A204.1 (cell line): ENCODE measurements around the gene EPN3.

ENCODE experiments used
- FAIRE-seq: peaks from 2 replicates; lab custom pipeline; 2012; peaks lifted over from hg19 to GRCh38; lab: Jason Lieb, UNC

Gene EPN3

DNA sequence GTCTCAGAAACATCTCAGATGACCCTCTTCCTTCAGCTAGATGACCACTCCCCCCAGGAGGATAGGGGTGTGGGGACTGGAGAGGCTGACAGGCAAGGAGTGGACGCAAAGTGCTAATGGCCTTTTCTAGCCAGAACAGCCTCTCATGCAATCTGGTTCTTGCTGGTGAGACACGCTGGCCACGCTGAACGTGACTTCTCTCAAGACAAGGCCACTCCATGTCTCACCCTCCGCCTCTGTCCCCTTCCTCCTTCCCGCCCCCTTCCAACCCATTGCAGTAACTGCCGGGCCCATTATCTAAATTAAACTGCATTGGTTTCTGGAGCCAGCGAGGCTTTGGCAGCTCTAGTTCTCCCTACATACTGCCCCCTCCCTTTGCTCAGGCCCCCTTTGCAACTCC is 37.5 kb downstream of the EPN3 start:
- FAIRE-seq = no peak

DNA sequence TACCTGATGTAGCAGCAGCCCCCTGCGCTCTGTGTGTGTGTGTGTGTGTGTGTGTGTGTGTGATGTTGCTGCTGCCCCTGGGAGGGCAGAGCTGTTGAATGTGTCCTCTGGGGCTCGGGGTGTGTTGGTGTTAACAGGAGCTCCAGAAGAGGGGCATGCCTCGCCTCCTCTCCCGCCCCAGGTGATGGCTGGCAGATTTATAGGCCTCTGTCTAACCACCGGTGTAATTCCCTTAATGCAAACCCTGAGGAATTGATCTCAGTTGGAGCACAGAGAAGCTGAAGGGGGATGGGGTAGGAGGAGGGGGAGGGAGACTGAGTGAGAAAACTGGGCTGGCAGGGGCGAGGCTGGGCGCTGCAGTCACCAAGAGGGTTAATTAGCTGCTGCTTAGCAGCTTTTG is 38.0 kb downstream of the EPN3 start:
- FAIRE-seq = no peak

DNA sequence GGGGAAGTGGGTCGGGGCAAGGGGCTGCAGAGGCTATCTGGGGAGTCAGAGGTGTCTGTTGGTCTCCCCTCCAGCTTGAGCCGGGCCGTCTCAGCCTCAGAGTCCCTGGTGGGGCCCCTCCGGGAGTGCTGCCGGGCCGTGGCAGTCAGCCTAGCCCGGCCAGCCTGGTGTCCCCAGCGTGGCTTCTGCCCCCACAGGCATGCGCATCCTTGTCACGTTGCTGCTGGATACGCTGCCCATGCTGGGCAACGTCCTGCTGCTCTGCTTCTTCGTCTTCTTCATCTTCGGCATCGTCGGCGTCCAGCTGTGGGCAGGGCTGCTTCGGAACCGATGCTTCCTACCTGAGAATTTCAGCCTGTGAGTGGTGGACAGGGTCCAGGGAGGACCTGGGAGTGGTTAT is 39.1 kb downstream of the EPN3 start:
- no peak for FAIRE-seq

DNA sequence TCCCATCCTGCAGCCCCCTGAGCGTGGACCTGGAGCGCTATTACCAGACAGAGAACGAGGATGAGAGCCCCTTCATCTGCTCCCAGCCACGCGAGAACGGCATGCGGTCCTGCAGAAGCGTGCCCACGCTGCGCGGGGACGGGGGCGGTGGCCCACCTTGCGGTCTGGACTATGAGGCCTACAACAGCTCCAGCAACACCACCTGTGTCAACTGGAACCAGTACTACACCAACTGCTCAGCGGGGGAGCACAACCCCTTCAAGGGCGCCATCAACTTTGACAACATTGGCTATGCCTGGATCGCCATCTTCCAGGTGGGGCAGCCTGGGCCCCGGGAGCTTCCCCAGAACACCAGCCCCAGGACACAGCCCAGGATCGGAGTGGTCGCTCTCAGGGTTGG is 40.0 kb downstream of the EPN3 start:
- FAIRE-seq = no peak

DNA sequence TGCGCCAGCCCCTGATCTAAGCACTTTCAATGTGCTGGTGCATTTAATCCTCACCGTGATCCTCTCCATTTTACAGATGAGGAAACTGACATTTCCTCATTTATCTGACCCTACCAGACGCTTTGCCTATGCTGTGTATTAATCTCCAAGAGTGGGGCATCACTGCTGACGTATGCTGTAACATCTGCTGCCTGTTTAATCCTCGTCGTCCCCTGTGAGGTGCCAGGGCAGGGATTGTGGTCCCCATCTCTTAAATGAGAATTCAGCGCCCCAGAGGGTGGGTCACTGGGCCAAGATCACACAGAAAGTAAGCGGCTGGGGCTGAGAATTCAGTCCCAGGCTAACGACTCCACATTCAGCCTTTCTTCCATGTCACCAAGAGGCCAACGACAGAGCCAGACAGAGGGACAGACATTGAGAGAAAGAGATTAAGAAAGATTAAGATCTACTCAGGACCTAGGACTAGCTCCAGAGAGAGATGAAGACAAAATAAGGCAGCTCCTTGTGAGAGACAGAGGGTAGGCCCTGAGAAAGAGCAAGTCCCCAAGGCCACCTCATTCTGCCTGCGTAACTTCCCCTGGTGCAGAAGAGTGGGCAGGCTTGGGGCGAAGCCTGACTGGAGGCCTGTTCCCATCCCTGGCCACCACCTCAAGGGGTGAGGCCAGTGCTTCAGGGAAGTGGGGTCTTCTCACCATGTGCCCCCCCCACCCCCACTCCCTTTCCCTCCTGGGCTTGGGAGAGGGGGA is 41.5 kb downstream of the EPN3 start:
- no peak for FAIRE-seq

DNA sequence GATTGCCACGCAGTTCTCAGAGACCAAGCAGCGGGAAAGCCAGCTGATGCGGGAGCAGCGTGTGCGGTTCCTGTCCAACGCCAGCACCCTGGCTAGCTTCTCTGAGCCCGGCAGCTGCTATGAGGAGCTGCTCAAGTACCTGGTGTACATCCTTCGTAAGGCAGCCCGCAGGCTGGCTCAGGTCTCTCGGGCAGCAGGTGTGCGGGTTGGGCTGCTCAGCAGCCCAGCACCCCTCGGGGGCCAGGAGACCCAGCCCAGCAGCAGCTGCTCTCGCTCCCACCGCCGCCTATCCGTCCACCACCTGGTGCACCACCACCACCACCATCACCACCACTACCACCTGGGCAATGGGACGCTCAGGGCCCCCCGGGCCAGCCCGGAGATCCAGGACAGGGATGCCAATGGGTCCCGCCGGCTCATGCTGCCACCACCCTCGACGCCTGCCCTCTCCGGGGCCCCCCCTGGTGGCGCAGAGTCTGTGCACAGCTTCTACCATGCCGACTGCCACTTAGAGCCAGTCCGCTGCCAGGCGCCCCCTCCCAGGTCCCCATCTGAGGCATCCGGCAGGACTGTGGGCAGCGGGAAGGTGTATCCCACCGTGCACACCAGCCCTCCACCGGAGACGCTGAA is 43.2 kb downstream of the EPN3 start:
- no peak for FAIRE-seq

DNA sequence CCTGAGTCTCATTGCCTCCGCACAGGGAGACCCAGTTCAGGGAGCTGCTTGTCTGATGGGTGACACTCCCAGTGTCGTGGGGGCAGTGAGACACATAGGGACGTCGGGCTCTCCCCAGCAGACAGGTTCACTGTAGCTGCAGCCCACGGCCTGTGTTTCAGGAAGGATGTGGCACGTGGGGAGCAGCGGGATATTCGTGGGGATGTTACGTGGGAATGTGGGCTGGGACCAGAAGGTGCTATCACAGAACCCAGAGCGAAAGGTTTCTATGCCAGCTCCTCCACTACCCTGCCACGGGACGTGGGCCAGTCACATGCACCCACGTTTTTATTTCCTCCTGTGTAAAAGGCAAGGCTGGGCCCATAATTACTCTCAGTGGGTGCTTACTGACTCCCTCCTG is 44.3 kb downstream of the EPN3 start:
- no peak for FAIRE-seq

DNA sequence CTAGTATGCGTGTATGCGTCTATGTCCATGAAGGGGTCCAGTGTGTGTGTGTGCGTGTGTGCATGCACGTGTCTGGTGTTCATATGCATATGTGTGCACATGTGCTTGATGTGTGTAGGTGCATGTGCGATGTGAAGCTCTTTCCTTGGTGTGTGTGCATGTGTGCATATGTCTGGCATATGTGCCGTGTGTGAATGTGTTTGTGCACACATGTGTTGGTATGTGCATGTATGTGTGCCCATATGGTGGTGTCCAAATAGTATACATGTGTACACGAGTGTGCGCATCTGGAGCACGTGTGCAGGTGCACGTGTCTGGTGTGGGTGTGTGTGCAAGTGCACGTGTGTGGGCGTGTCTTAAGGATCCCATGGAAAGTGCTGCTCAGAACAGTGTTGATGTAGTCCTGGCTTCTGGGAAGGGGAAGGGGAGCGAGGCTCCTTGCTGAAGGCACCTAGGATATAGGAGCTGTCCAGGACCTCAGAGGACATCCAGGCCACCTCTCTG is 45.0 kb downstream of the EPN3 start:
- FAIRE-seq = no peak

DNA sequence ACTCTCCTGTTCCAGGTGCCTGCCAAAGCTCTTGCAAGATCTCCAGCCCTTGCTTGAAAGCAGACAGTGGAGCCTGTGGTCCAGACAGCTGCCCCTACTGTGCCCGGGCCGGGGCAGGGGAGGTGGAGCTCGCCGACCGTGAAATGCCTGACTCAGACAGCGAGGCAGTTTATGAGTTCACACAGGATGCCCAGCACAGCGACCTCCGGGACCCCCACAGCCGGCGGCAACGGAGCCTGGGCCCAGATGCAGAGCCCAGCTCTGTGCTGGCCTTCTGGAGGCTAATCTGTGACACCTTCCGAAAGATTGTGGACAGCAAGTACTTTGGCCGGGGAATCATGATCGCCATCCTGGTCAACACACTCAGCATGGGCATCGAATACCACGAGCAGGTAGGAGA is 45.6 kb downstream of the EPN3 start:
- no peak for FAIRE-seq

DNA sequence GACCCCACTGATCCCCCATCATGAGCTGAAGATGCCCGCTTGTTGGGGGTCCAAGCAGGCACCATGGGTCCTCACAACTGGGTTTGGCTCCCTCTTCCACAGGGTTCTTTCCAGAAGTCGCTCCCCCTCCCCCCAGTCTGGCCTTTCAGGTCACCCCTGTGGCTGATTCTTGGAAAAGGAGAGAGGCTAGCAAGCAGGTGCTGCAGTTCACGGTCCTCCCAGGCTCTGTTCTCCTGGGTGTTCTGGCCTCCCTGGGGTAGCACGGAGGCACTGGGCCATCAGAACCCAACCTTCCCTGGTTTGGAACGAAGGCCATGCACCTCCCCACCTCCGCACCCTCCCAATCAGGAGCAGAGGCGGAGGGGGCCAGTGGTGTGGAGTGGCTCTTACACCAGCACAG is 46.9 kb downstream of the EPN3 start:
- FAIRE-seq = no peak

DNA sequence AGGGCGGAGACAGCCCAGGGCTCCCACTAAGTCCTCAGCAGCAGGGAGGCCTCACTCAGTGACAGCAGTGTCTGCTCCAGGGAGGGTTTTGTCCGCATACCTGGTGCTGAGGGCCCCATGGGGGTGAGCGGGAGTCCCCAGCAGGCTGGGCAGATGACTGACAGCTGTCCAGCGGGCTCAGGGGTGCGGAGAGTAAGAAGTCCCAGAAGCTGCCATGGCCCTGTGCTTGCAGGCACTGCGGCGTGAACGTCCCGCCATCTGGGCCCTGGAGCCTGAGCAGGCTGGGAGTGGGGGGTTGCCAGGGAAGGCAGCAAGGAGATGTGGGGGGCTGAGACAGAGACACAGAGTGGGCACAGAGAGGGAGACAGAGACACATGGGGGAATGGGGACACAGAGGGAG is 48.1 kb downstream of the EPN3 start:
- FAIRE-seq = no peak

DNA sequence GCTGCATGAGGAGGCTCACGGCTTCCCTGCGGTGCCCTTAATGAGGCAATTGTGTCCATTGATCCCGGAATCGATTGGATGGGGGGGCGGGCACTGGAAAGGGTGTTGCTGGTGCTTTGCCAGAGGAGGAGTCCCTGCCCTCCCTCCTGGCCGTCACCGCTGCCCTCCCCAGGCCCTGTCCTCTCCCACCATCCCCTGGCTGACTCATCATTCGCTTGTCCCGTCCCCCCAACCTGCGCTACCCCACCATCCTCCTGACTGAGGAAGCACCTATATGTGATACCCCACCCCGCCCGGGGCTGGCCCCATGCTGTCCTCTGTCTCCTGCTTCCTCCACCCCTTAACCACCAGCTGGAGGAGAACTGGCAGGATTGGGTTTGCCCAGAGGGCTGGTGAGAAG is 48.8 kb downstream of the EPN3 start:
- no peak for FAIRE-seq

DNA sequence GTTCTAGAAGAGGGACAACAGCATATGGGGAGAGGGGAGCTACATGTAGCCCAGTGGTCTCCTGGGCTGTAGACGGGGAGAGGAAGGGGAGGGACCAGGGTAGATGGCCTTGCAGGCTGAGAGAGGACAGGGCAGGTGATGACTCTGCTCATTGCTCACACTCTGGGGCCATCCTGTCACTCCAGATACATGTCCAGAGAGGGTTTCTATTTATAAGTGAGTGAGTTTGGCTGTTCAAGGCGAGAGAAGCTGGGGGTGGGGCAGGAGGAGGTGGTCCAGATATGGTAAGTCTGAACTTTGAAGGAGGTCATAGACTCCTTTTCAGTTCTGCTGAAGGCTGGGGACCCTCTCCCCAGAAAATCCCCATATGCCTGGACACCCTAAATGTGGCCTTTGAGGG is 50.2 kb downstream of the EPN3 start:
- no peak for FAIRE-seq

DNA sequence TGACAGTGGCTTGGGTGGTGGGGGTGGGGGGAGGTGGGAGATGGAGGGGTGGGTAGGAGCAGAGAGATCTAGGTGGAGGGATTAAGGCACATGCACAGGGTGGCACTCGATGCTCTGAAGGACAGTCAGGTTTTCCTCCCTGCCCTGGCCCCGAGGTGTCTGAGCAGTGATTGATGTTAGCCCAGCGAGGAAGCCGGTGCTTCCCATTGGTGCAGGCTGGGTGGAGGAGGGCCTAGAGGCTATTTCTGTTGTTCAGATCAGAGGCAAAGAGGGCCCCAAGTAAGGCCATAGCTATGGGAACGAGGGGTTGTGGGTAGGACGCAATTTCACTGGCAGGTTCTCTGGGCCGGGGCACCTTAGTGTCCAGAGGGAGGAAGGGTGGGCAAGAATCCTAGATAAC is 51.1 kb downstream of the EPN3 start:
- no peak for FAIRE-seq

DNA sequence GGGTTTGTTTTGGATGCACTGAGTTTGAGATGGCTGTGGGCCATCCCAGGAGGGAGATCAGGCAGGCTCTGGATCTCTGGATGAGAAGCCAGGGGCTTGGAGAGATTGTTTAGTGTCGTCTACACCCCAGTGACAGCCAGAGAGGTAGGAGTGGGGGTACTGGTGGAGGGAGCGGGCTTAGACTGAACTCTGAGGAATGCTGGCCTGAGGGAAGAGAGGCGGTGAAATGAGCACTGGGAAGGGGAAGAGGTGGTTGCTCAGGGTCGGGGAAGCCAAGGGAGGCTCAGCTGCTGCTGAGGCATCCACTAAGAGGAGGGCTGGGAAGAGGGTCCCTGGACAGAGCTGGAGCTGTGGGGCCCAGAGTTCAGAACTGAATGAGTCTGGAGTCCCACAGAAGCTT is 51.6 kb downstream of the EPN3 start:
- no peak for FAIRE-seq

DNA sequence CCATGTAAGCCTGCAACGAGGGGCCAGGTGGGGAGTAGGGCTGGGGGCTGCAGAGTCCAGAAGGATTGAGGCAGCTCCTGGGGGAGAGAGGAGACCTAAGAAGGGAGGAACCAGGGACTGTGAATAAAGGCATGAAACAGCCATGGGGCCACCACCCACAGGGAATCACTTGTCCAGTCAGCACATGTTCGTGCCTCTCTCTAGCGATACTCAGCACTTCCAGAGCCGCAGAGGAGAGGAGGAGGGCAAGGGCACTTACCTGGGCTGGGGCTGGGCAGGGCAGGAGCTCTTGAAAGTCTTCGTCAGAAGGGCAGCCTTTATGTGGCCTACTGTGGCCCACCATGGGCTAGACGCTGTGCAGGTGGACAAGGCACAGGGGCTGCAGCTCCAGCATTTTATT is 52.2 kb downstream of the EPN3 start:
- no peak for FAIRE-seq

DNA sequence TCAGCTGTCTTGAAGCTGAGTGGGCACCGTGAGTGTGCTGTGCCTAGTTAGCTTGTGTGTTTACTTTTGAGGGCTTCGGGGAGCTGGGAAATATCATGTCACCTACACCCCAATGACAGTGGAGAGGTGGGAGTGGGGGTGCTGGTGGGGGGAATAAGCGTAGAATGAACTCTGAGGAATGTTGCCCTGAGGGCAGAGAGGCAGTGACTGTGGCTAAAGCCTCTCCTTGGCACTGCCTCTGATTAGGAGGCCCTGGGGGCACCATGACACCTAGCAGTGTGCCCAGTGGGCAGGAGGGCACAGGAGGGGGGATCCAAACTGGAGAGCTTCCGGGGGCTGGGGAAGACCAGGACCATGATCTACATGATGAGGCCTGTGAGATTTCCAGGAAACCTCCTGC is 52.8 kb downstream of the EPN3 start:
- no peak for FAIRE-seq

DNA sequence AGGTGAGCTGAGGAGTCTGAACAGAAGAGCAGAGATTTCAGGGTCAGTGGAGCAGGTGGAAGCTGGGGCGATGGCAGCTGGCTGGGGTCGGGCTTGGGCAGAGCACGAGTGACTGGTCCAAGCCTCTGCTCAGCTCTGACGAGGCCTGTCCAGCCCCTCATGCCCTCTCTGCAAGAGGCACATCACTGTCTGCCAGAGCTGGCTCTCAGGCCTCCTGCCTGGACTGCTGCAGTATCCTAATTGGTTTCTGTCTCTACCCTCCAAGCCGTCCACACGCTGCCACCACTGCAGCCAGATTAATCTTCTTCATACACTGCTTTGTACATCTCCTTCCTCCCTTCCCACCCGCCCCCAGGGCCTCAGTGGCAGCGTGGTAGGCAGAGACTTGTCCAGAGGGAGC is 53.4 kb downstream of the EPN3 start:
- no peak for FAIRE-seq

DNA sequence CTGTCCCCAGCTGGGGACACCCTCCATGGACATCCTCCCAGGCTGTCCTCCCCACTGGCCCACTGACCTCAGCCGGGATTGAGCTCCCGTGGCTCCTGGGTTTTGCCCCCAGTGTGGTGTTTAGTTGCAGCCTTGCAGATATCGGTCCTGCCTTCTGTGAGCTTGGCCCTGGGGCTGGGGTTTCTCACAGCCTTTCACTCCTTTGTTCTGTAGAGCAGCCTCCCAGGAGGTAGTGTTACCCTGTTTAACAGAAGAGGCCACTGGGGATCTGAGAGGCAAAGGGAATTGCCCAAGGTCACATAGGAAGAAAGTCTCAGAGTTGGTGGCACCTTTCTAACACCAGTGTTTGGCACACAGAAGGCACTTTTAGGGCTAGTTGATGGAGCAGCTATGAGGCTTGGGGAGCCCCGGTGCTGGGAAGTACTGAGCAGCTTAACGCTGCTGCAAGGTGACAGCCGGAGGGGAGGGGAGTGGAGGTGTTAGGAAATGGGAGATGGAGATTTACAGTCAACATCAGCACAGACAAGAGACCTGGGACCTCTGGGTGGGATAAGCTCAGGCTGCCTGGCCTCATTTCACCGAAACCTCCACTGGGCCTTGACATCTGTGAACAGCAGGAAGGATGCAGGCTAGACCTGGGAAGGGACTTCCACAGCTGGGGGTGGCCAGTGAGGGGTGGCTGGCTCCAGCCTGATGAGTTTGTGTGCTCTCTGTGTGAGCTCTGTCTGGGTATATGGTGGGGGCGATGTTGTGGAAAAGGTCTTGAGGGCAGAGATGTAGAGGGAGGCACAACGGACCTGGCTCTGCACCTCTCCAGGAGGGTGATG is 54.1 kb downstream of the EPN3 start:
- FAIRE-seq = no peak

DNA sequence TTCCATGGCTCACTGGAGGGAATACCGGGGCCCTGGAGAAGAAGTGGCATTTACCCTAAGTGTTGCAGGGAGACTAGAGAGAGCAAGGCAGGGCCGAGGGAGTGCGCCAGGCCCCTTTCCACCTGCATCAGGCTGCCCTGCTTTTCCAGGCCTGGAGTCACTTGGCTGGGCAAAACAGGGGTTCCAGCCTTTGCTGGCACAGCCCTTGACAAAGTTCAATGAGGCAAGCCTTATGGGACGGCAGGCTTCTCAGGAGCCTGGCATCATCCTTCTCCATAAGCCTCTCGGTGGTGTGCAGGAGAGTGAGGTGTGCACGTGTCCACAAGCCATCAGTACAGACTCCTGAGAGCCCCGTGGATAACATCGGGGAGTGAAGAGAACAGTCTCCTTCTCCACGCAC is 55.0 kb downstream of the EPN3 start:
- no peak for FAIRE-seq

DNA sequence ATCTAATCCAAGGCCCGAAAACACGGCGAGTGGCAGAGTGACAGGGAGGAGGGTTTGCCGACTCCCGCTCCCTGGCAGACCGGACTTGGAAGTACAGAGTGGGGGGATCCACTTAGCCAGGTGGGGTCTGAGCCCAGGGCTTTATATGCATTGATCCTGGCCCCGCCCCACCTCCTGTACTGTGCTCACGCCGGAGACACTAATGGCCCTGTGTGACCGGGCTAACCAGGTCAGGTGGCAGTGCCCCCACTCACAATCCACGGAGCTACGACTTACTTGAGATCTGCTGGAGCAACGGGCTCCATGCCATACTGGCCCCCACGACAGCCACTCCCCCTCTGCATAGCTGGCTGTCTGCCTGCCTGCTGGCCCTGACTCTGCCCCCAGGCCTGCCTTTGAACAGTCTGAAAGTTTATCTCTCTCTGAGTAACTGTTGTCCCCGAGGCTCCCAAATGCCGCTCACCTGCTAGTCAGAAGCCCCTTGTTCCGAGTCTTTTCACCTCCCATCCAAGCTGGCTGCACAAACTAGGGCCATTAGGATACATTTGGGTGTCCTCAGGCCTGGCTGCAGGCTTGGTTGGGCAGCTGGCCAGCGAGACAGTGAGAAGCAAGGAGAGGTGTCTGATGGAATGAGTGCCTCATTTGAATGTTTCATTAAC is 56.0 kb downstream of the EPN3 start:
- no peak for FAIRE-seq

DNA sequence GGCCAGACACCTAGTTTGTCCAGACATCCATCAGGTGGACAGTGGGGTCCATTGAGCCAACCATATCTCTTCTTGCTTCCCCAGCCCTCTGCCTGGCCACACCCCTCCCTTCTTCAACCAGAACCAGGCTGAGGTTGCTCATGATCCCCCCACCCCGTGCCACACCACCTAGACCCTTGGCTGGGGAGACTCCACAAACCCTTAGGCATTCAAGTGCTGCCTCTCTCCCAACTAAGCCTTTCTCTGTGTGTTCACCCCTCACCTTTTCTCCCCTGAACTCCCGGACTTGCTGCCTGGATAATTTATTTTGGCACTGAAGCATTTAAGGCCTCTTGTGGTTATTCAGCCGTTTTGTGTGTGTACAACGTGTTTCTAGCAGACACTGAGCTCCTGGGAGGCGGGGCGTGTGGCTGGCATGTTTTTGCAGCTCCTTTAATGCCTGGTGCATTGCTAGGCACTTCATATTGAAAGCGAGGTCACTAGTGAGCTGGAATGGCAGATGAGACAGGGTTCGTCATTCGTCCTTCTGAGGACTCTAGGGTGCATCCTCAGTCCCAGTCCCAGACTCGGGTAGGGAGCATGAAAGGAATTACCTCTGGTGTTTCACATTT is 56.7 kb downstream of the EPN3 start:
- no peak for FAIRE-seq
